GM23338 (cell line): ENCODE measurements around the gene ORM1. TPM values are rescaled to one million over a fixed set of nuclear protein-coding genes. Genes with fewer than 3 reads are reported as not detected.

Experiments
- ATAC-seq: fragments of 200-7000 bp; cut with Tn5 transposase; 3 replicates; pipeline ENCODE4 v1.9.1; 2020
- DNase-seq: peaks from one replicate; pipeline ENCODE4 v3.0.0-alpha.2; 2015; ENCODE audit warnings: low spot score
- H2AFZ ChIP-seq: fragments of 200-600 bp; sonication (generic); 2 replicates; pipeline ENCODE4 v1.8.0; 2016; ENCODE audit warnings: antibody characterized with exemption, mild to moderate bottlenecking, moderate library complexity
- H3F3A ChIP-seq: fragments of 200-600 bp; sonication (generic); replicated peaks from 2 replicates; pipeline ENCODE4 v1.8.0; 2017; ENCODE audit warnings: antibody characterized with exemption, mixed run types, low read depth
- H3K27ac ChIP-seq: fragments of 200-600 bp; sonication (generic); 2 replicates; pipeline ENCODE4 v1.6.1; 2016; ENCODE audit warnings: low read depth
- H3K27me3 ChIP-seq: fragments of 200-600 bp; sonication (generic); 2 replicates; pipeline ENCODE4 v1.8.0; 2016; ENCODE audit warnings: mild to moderate bottlenecking, mixed run types, moderate library complexity; ENCODE audit not compliant: insufficient read depth
- H3K36me3 ChIP-seq: fragments of 200-600 bp; sonication (generic); 2 replicates; pipeline ENCODE4 v1.8.0; 2016; ENCODE audit warnings: mild to moderate bottlenecking; ENCODE audit not compliant: insufficient read depth
- H3K4me1 ChIP-seq: fragments of 200-600 bp; sonication (generic); 2 replicates; pipeline ENCODE4 v1.8.0; 2016; ENCODE audit warnings: mild to moderate bottlenecking, moderate library complexity; ENCODE audit not compliant: insufficient read depth
- H3K4me2 ChIP-seq: fragments of 200-600 bp; sonication (generic); 2 replicates; pipeline ENCODE4 v1.7.1; 2017; ENCODE audit warnings: mixed run types
- H3K4me3 ChIP-seq: fragments of 200-600 bp; sonication (generic); 2 replicates; pipeline ENCODE4 v1.6.1; 2016; ENCODE audit warnings: mixed run types
- H3K79me2 ChIP-seq: fragments of 200-600 bp; sonication (generic); replicated peaks from 2 replicates; pipeline ENCODE4 v1.8.0; 2017; ENCODE audit warnings: mild to moderate bottlenecking; ENCODE audit not compliant: insufficient read depth
- H3K9me2 ChIP-seq: fragments of 200-600 bp; sonication (generic); 2 replicates; pipeline ENCODE4 v1.8.0; 2017; ENCODE audit not compliant: insufficient read depth
- H4K20me1 ChIP-seq: fragments of 200-600 bp; sonication (generic); replicated peaks from 2 replicates; pipeline ENCODE4 v1.8.0; 2017; ENCODE audit warnings: mild to moderate bottlenecking; ENCODE audit not compliant: insufficient read depth
- H3K27ac Mint-ChIP-seq: 2 replicates; pipeline ENCODE4 v1.8.0; 2020; ENCODE audit warnings: inconsistent platforms, mild to moderate bottlenecking, moderate library complexity, mixed read lengths
- H3K27me3 Mint-ChIP-seq: 3 replicates; pipeline ENCODE4 v1.8.0; 2022; ENCODE audit warnings: low read depth, mild to moderate bottlenecking, moderate library complexity, mixed read lengths, inconsistent platforms; ENCODE audit not compliant: insufficient read depth, poor library complexity
- H3K36me3 Mint-ChIP-seq: 3 replicates; pipeline ENCODE4 v1.8.0; 2021; ENCODE audit warnings: low read depth, mild to moderate bottlenecking, inconsistent platforms, moderate library complexity, mixed read lengths
- H3K4me1 Mint-ChIP-seq: 3 replicates; pipeline ENCODE4 v1.8.0; 2020; ENCODE audit warnings: mild to moderate bottlenecking, inconsistent platforms, mixed read lengths
- H3K4me3 Mint-ChIP-seq: 3 replicates; pipeline ENCODE4 v1.8.0; 2021; ENCODE audit warnings: moderate library complexity, mild to moderate bottlenecking, inconsistent platforms, mixed read lengths
- H3K9me3 Mint-ChIP-seq: 3 replicates; pipeline ENCODE4 v1.8.0; 2020; ENCODE audit warnings: moderate library complexity, mild to moderate bottlenecking, inconsistent platforms, mixed read lengths
- CREB1 ChIP-seq: fragments of 250-450 bp; sonication (Bioruptor Pico); IDR thresholded peaks from 2 replicates; pipeline ENCODE4 v1.5.0; 2020; ENCODE audit warnings: low read depth, mild to moderate bottlenecking, moderate library complexity
- ETS1 ChIP-seq: IDR thresholded peaks from 2 replicates; pipeline ENCODE4 v1.6.1; 2016; ENCODE audit warnings: antibody characterized with exemption
- EZH2 ChIP-seq: fragments of 200-600 bp; sonication (generic); IDR thresholded peaks from one replicate; pipeline ENCODE4 v1.8.0; 2017; ENCODE audit warnings: antibody characterized with exemption, mild to moderate bottlenecking, low read depth; ENCODE audit not compliant: unreplicated experiment
- JUNB ChIP-seq: IDR thresholded peaks from one replicate; pipeline ENCODE4 v1.6.1; 2016; ENCODE audit warnings: antibody characterized with exemption; ENCODE audit not compliant: unreplicated experiment
- NANOG ChIP-seq: IDR thresholded peaks from 2 replicates; pipeline ENCODE4 v1.6.1; 2016; ENCODE audit warnings: antibody characterized with exemption, borderline replicate concordance
- POLR2AphosphoS5 ChIP-seq: IDR thresholded peaks from 2 replicates; pipeline ENCODE4 v1.6.1; 2016; ENCODE audit warnings: antibody characterized with exemption, low read depth
- REST ChIP-seq: IDR thresholded peaks from one replicate; pipeline ENCODE4 v1.6.1; 2018; ENCODE audit warnings: antibody characterized with exemption; ENCODE audit not compliant: unreplicated experiment
- STAT1 ChIP-seq: IDR thresholded peaks from one replicate; pipeline ENCODE4 v1.6.1; 2016; ENCODE audit warnings: antibody characterized with exemption; ENCODE audit not compliant: unreplicated experiment
- ZNF114 ChIP-seq: fragments of 250-450 bp; sonication (Bioruptor Pico); IDR thresholded peaks from 2 replicates; pipeline ENCODE4 v1.5.0; 2020; ENCODE audit warnings: mild to moderate bottlenecking, moderate library complexity
- ZNF331 ChIP-seq: fragments of 250-450 bp; sonication (Bioruptor Pico); IDR thresholded peaks from 2 replicates; pipeline ENCODE4 v1.5.0; 2020; ENCODE audit warnings: low read depth, mild to moderate bottlenecking, moderate library complexity
- polyA plus RNA-seq: library from polyadenylated mRNA; unstranded; fragments of >200 nt; fragmentation: Nextera tagmentation; extraction: Ambion mirVana; gene quantifications from 2 replicates; pipeline ENCODE4 v1.2.1, GENCODE V29; 2016
- total RNA-seq: library from RNA; depleted of rRNA; stranded (reverse); fragments of >200 nt; shearing (Covaris generic); gene quantifications from 2 replicates; pipeline ENCODE4 v1.2.3, GENCODE V29; 2014

ORM1 gene
- total and polyA plus RNA-seq, 2 experiments from 2014 or later = not detected

GRCh38 chr9:114367366-114367765 lies 44.5 kb downstream of the ORM1 start:
- Histone ChIP-seq H3K4me3 (no peak overlapping the region), H3K9me2 (0 out of 2 replicates have a peak, but pooled peaks cover 6% of the 10 kb centered on the region), H3F3A (peaks cover 12% of the 10 kb centered on the region; the same call in 1 of the 2 replicates), H4K20me1 (no peaks in the 10 kb centered on the region), H3K79me2 (peaks cover 4% of the 10 kb centered on the region; the same call in 1 of the 2 replicates), H3K4me2 (no peak overlapping the region), H3K36me3 (no peaks in the 10 kb centered on the region), H3K27ac (no peak overlapping the region), H2AFZ (no peak overlapping the region), H3K4me1 (peaks cover 34% of the 10 kb centered on the region), H3K27me3 (no peaks in the 10 kb centered on the region)
- TF ChIP-seq CREB1 (CRISPR knock-in tag) (no peak), NANOG (no peak), JUNB (no peak), ETS1 (no peak)
- DNase-seq (no peak), ATAC-seq (no peak)
- Mint-ChIP-seq H3K27ac (peak overlapping the region; percentile 34; the same call in 1 of the 2 replicates), H3K4me1 (peaks cover 33% of the 10 kb centered on the region), H3K4me3 (no peak overlapping the region), H3K9me3 (no peaks in the 10 kb centered on the region), H3K27me3 (peaks cover 7% of the 10 kb centered on the region), H3K36me3 (peaks cover 60% of the 10 kb centered on the region)

GRCh38 chr9:114367772-114368569 lies 45.1 kb downstream of the ORM1 start:
- Mint-ChIP-seq H3K36me3 (peaks cover 57% of the 10 kb centered on the region), H3K27me3 (peaks cover 7% of the 10 kb centered on the region), H3K4me3 (no peak overlapping the region), H3K9me3 (no peaks in the 10 kb centered on the region), H3K4me1 (peaks cover 37% of the 10 kb centered on the region), H3K27ac (no peak overlapping the region)
- H2AFZ ChIP-seq = no peak overlapping the region
- H4K20me1 ChIP-seq = no peaks in the 10 kb centered on the region
- 0 out of 2 replicates have a peak, but pooled peaks cover 6% of the 10 kb centered on the region for H3K9me2 ChIP-seq
- peaks cover 4% of the 10 kb centered on the region; the same call in 1 of the 2 replicates for H3K79me2 ChIP-seq
- TF ChIP-seq POLR2AphosphoS5 = no peak
- ATAC-seq (no peak), DNase-seq (no peak)
- no peaks in the 10 kb centered on the region for H3K27me3 ChIP-seq
- H3K4me1 ChIP-seq = peaks cover 40% of the 10 kb centered on the region
- H3F3A ChIP-seq = peaks cover 12% of the 10 kb centered on the region; the same call in 1 of the 2 replicates
- no peak overlapping the region for H3K4me2 ChIP-seq
- no peak overlapping the region for H3K27ac ChIP-seq
- H3K4me3 ChIP-seq = no peak overlapping the region
- no peaks in the 10 kb centered on the region for H3K36me3 ChIP-seq

GRCh38 chr9:114369216-114370130 lies 46.6 kb downstream of the ORM1 start:
- H3K4me1 Mint-ChIP-seq = peaks cover 39% of the 10 kb centered on the region
- H3K79me2 ChIP-seq = peaks cover 4% of the 10 kb centered on the region; the same call in 1 of the 2 replicates
- H3K4me3 Mint-ChIP-seq = peak overlapping the region; percentile 6; the same call in 1 of the 3 replicates
- no peak overlapping the region for H2AFZ ChIP-seq
- H3K27me3 Mint-ChIP-seq = peaks cover 7% of the 10 kb centered on the region
- H3K9me2 ChIP-seq = 0 out of 2 replicates have a peak, but pooled peaks cover 6% of the 10 kb centered on the region
- peaks cover 45% of the 10 kb centered on the region for H3K4me1 ChIP-seq
- no peaks in the 10 kb centered on the region for H3K27me3 ChIP-seq
- H3K4me2 ChIP-seq = peak overlapping the region; percentile 75
- no peaks in the 10 kb centered on the region for H4K20me1 ChIP-seq
- H3K27ac ChIP-seq = peak overlapping the region; percentile 97
- H3F3A ChIP-seq = peaks cover 12% of the 10 kb centered on the region; the same call in 1 of the 2 replicates
- peak overlapping the region; percentile 7 for H3K27ac Mint-ChIP-seq
- DNase-seq (no peak), ATAC-seq (no peak)
- no peaks in the 10 kb centered on the region for H3K36me3 ChIP-seq
- H3K36me3 Mint-ChIP-seq = peaks cover 51% of the 10 kb centered on the region
- H3K4me3 ChIP-seq = peak overlapping the region; percentile 50; the same call in 1 of the 2 replicates
- H3K9me3 Mint-ChIP-seq = no peaks in the 10 kb centered on the region
- no peak for TF ChIP-seq ZNF331 (CRISPR knock-in tag)
- no peak for TF ChIP-seq ETS1
- no peak for TF ChIP-seq ZNF114 (CRISPR knock-in tag)
- TF ChIP-seq REST = no peak
- TF ChIP-seq NANOG = no peak
- no peak for TF ChIP-seq CREB1 (CRISPR knock-in tag)
- TF ChIP-seq STAT1 = no peak
- no peak for TF ChIP-seq POLR2AphosphoS5
- no peak for TF ChIP-seq EZH2
